ENCODE measurements around the gene UST.

Gene UST

GRCh38 chr6:148951662-148952061 is 204.8 kb downstream of the UST start:
- no peak overlapping the region for H4K91ac ChIP-seq (ENCODE audit: low read depth, low read length, poor library complexity)
- peaks cover 0 to 4% of the 10 kb centered on the region in 2 donors for H3K9me3 ChIP-seq (replicated peaks in 1 of 2; ENCODE audit: control insufficient read depth in 2 of 2, insufficient read depth in 1 of 2, low read depth in 1 of 2, low read length in 2 of 2)
- no peak overlapping the region for H3K23ac ChIP-seq (ENCODE audit: low read depth, low read length, poor library complexity)
- H4K8ac ChIP-seq (ENCODE audit: low read depth, low read length): no peak overlapping the region
- H3K36me3 ChIP-seq (replicated peaks in 1 of 2; ENCODE audit: control insufficient read depth in 2 of 2, insufficient read depth in 2 of 2, low read length in 2 of 2): peaks cover 0 to 3% of the 10 kb centered on the region in 2 donors
- H3K18ac ChIP-seq (ENCODE audit: low read length): no peak overlapping the region
- no peak overlapping the region for H2BK120ac ChIP-seq (ENCODE audit: low read depth, low read length)
- H3K4ac ChIP-seq (ENCODE audit: low read length): no peak overlapping the region
- no peak overlapping the region for H2BK15ac ChIP-seq (ENCODE audit: low read length)
- no peak overlapping the region for H3K4me3 ChIP-seq (ENCODE audit: low read length in 2 of 2)
- DNase-seq (ENCODE audit: low spot score): no peak
- no peak overlapping the region for H3K4me2 ChIP-seq (ENCODE audit: insufficient read depth, low read length, poor library complexity, severe bottlenecking)
- H2BK12ac ChIP-seq (ENCODE audit: low read length): no peak overlapping the region
- H3K27me3 ChIP-seq (ENCODE audit: control insufficient read depth in 3 of 3, insufficient read depth in 3 of 3, low read depth in 1 of 3, low read length in 3 of 3): no peaks in the 10 kb centered on the region
- no peak overlapping the region for H2AK5ac ChIP-seq (ENCODE audit: low read depth, low read length)
- H3K14ac ChIP-seq (ENCODE audit: low read length): no peak overlapping the region
- WGBS, 2 donors (ENCODE audit: extremely low coverage in 2 of 2, insufficient read length in 2 of 2, insufficient replicate concordance in 1 of 2): no CpG with 5 or more reads among the region's 6 CpGs
- no peak overlapping the region for H2AFZ ChIP-seq (ENCODE audit: low read length)
- H3K79me1 ChIP-seq (ENCODE audit: low read depth, low read length): no peaks in the 10 kb centered on the region
- H3K27ac ChIP-seq (replicated peaks; ENCODE audit: low read length): no peak overlapping the region
- H3K4me1 ChIP-seq (ENCODE audit: control insufficient read depth in 2 of 2, insufficient read depth in 1 of 2, low read depth in 1 of 2, low read length in 2 of 2): peaks cover 0 to 2% of the 10 kb centered on the region in 2 donors
- no peak overlapping the region for H3K9ac ChIP-seq (ENCODE audit: low read depth, low read length, poor library complexity)
- H2BK5ac ChIP-seq (ENCODE audit: low read length): no peak overlapping the region

GRCh38 chr6:148952147-148953035 is 205.6 kb downstream of the UST start:
- H3K4me2 ChIP-seq (ENCODE audit: insufficient read depth, low read length, poor library complexity, severe bottlenecking): no peak overlapping the region
- H2BK120ac ChIP-seq (ENCODE audit: low read depth, low read length): no peak overlapping the region
- H3K4me3 ChIP-seq (ENCODE audit: low read length in 2 of 2): no peak overlapping the region
- no peak overlapping the region for H4K91ac ChIP-seq (ENCODE audit: low read depth, low read length, poor library complexity)
- H3K4ac ChIP-seq (ENCODE audit: low read length): no peak overlapping the region
- H2BK15ac ChIP-seq (ENCODE audit: low read length): no peak overlapping the region
- no peak overlapping the region for H2AK5ac ChIP-seq (ENCODE audit: low read depth, low read length)
- no peak overlapping the region for H3K14ac ChIP-seq (ENCODE audit: low read length)
- no peak overlapping the region for H2BK5ac ChIP-seq (ENCODE audit: low read length)
- no peaks in the 10 kb centered on the region for H3K27me3 ChIP-seq (ENCODE audit: control insufficient read depth in 3 of 3, insufficient read depth in 3 of 3, low read depth in 1 of 3, low read length in 3 of 3)
- no peak for DNase-seq (ENCODE audit: low spot score)
- H3K27ac ChIP-seq (replicated peaks; ENCODE audit: low read length): no peak overlapping the region
- H3K9me3 ChIP-seq (replicated peaks in 1 of 2; ENCODE audit: control insufficient read depth in 2 of 2, insufficient read depth in 1 of 2, low read depth in 1 of 2, low read length in 2 of 2): peaks cover 0 to 8% of the 10 kb centered on the region in 2 donors
- peaks cover 0 to 2% of the 10 kb centered on the region in 2 donors for H3K4me1 ChIP-seq (ENCODE audit: control insufficient read depth in 2 of 2, insufficient read depth in 1 of 2, low read depth in 1 of 2, low read length in 2 of 2)
- no peaks in the 10 kb centered on the region for H3K79me1 ChIP-seq (ENCODE audit: low read depth, low read length)
- H3K18ac ChIP-seq (ENCODE audit: low read length): no peak overlapping the region
- H2AFZ ChIP-seq (ENCODE audit: low read length): no peak overlapping the region
- no peak overlapping the region for H3K9ac ChIP-seq (ENCODE audit: low read depth, low read length, poor library complexity)
- no CpG with 5 or more reads among the region's 10 CpGs for WGBS, 2 donors (ENCODE audit: extremely low coverage in 2 of 2, insufficient read length in 2 of 2, insufficient replicate concordance in 1 of 2)
- no peak overlapping the region for H2BK12ac ChIP-seq (ENCODE audit: low read length)
- no peak overlapping the region for H4K8ac ChIP-seq (ENCODE audit: low read depth, low read length)
- peaks cover 0 to 5% of the 10 kb centered on the region in 2 donors for H3K36me3 ChIP-seq (replicated peaks in 1 of 2; ENCODE audit: control insufficient read depth in 2 of 2, insufficient read depth in 2 of 2, low read length in 2 of 2)
- H3K23ac ChIP-seq (ENCODE audit: low read depth, low read length, poor library complexity): no peak overlapping the region

GRCh38 chr6:148954461-148954860 is 207.6 kb downstream of the UST start:
- Histone ChIP-seq H3K23ac (ENCODE audit: low read depth, low read length, poor library complexity) (no peak overlapping the region), H3K27ac (replicated peaks; ENCODE audit: low read length) (no peak overlapping the region), H3K9ac (ENCODE audit: low read depth, low read length, poor library complexity) (no peak overlapping the region), H3K36me3 (replicated peaks in 1 of 2; ENCODE audit: control insufficient read depth in 2 of 2, insufficient read depth in 2 of 2, low read length in 2 of 2) (peaks cover 0 to 5% of the 10 kb centered on the region in 2 donors), H3K14ac (ENCODE audit: low read length) (no peak overlapping the region), H3K9me3 (replicated peaks in 1 of 2; ENCODE audit: control insufficient read depth in 2 of 2, insufficient read depth in 1 of 2, low read depth in 1 of 2, low read length in 2 of 2) (peaks cover 0 to 8% of the 10 kb centered on the region in 2 donors), H3K79me1 (ENCODE audit: low read depth, low read length) (no peaks in the 10 kb centered on the region), H2AFZ (ENCODE audit: low read length) (no peak overlapping the region), H3K27me3 (ENCODE audit: control insufficient read depth in 3 of 3, insufficient read depth in 3 of 3, low read depth in 1 of 3, low read length in 3 of 3) (no peaks in the 10 kb centered on the region), H3K4me1 (ENCODE audit: control insufficient read depth in 2 of 2, insufficient read depth in 1 of 2, low read depth in 1 of 2, low read length in 2 of 2) (no peaks in the 10 kb centered on the region), H4K91ac (ENCODE audit: low read depth, low read length, poor library complexity) (no peak overlapping the region), H3K4me3 (ENCODE audit: low read length in 2 of 2) (no peak overlapping the region), H2BK120ac (ENCODE audit: low read depth, low read length) (no peak overlapping the region), H4K8ac (ENCODE audit: low read depth, low read length) (no peak overlapping the region), H2BK5ac (ENCODE audit: low read length) (no peak overlapping the region), H2BK15ac (ENCODE audit: low read length) (no peak overlapping the region), H3K18ac (ENCODE audit: low read length) (no peak overlapping the region), H2AK5ac (ENCODE audit: low read depth, low read length) (no peak overlapping the region), H3K4ac (ENCODE audit: low read length) (no peak overlapping the region), H3K4me2 (ENCODE audit: insufficient read depth, low read length, poor library complexity, severe bottlenecking) (no peak overlapping the region), H2BK12ac (ENCODE audit: low read length) (no peak overlapping the region)
- WGBS, 2 donors (ENCODE audit: extremely low coverage in 2 of 2, insufficient read length in 2 of 2, insufficient replicate concordance in 1 of 2): no CpG with 5 or more reads among the region's 6 CpGs
- no peak for DNase-seq (ENCODE audit: low spot score)

GRCh38 chr6:148954934-148955333 is 208.1 kb downstream of the UST start:
- no peak overlapping the region for H2AFZ ChIP-seq (ENCODE audit: low read length)
- no peak overlapping the region for H3K4ac ChIP-seq (ENCODE audit: low read length)
- no peak overlapping the region for H2BK5ac ChIP-seq (ENCODE audit: low read length)
- WGBS, 2 donors (ENCODE audit: extremely low coverage in 2 of 2, insufficient read length in 2 of 2, insufficient replicate concordance in 1 of 2): no CpG with 5 or more reads among the region's 3 CpGs
- H3K14ac ChIP-seq (ENCODE audit: low read length): no peak overlapping the region
- H4K8ac ChIP-seq (ENCODE audit: low read depth, low read length): no peak overlapping the region
- H2BK120ac ChIP-seq (ENCODE audit: low read depth, low read length): no peak overlapping the region
- H2AK5ac ChIP-seq (ENCODE audit: low read depth, low read length): no peak overlapping the region
- H3K9ac ChIP-seq (ENCODE audit: low read depth, low read length, poor library complexity): no peak overlapping the region
- H3K18ac ChIP-seq (ENCODE audit: low read length): peak overlapping the region; percentile 56
- H3K4me2 ChIP-seq (ENCODE audit: insufficient read depth, low read length, poor library complexity, severe bottlenecking): no peak overlapping the region
- H2BK15ac ChIP-seq (ENCODE audit: low read length): no peak overlapping the region
- H3K79me1 ChIP-seq (ENCODE audit: low read depth, low read length): no peaks in the 10 kb centered on the region
- H4K91ac ChIP-seq (ENCODE audit: low read depth, low read length, poor library complexity): no peak overlapping the region
- H3K23ac ChIP-seq (ENCODE audit: low read depth, low read length, poor library complexity): no peak overlapping the region
- H3K36me3 ChIP-seq (replicated peaks in 1 of 2; ENCODE audit: control insufficient read depth in 2 of 2, insufficient read depth in 2 of 2, low read length in 2 of 2): peaks cover 0 to 5% of the 10 kb centered on the region in 2 donors
- no peak for DNase-seq (ENCODE audit: low spot score)
- H3K9me3 ChIP-seq (replicated peaks in 1 of 2; ENCODE audit: control insufficient read depth in 2 of 2, insufficient read depth in 1 of 2, low read depth in 1 of 2, low read length in 2 of 2): peaks cover 0 to 8% of the 10 kb centered on the region in 2 donors
- H3K4me1 ChIP-seq (ENCODE audit: control insufficient read depth in 2 of 2, insufficient read depth in 1 of 2, low read depth in 1 of 2, low read length in 2 of 2): no peaks in the 10 kb centered on the region
- H3K27ac ChIP-seq (replicated peaks; ENCODE audit: low read length): no peak overlapping the region
- peak overlapping the region; percentile 52 for H2BK12ac ChIP-seq (ENCODE audit: low read length)
- peak overlapping the region in 1 of 2 donors; percentile 3 for H3K4me3 ChIP-seq (ENCODE audit: low read length in 2 of 2)
- H3K27me3 ChIP-seq (ENCODE audit: control insufficient read depth in 3 of 3, insufficient read depth in 3 of 3, low read depth in 1 of 3, low read length in 3 of 3): no peaks in the 10 kb centered on the region
